NK-92 treated with Interleukin-12 subunit alpha and Interleukin-12 subunit beta, amount 100 ng/mL, for 24 hours (cell line): ENCODE results near the gene EMID1.

ENCODE experiments used
- DNase-seq: peaks from one replicate; lab custom pipeline; 2025; lab: John Stamatoyannopoulos, UW

The EMID1 gene

DNA sequence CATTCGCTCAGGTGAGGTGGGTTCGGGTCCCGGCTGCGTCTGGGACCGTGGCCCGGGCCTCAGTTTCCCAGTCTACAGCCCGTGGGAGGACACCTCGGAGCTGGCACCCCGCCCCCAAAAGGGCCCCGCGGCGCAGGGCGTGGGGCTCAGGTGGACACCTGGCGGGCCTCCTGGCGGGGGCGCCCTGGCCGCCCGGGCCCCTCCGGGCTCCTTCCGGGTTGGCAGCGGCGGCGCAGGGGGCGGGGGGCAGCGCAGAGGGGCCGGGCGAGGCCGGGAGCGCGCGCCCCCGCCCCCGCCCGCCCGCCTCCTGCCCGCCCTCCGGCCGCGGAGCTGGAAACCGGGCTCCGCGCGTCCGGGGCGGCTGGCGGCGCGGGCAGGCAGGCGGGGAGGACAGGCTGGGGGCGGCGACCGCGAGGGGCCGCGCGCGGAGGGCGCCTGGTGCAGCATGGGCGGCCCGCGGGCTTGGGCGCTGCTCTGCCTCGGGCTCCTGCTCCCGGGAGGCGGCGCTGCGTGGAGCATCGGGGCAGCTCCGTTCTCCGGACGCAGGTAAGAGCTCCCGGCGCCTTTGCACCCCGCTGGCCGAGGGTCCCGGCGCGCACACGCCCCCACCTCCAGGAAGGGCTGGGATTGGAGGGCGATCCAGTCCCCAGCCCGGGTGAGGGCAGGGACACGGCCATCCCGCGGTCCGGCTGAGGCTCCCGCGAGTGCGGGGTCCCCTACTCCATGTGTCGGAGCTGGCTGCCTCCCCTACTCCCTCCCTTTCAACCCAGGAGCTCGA lies at the start of gene EMID1:
Gene EMID1, plus strand, starts transcription at position 303 of the 778 bp plus-strand sequence. Its CDS starts 143 bp downstream, at position 446.
- DNase-seq = no peak

DNA sequence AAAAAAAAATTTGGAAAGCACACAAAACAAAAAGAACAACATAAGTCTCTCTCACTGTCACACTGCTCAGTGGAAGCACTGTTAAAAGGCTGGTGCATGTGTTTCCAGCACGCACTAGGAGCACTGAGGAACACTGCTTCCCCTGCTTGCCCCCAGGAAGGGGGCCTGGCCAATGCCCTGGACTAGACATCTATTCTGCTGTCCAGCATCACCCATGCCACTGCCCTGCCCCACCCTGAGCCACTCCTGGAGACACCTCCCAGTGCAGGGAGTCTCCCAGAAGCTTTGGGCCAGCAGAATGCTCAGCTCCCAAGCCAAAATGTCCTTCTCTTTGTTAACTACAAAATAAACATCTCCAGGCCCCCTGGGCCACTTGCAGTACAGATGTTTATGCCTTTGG lies 49.7 kb upstream of the EMID1 start:
- no peak for DNase-seq

DNA sequence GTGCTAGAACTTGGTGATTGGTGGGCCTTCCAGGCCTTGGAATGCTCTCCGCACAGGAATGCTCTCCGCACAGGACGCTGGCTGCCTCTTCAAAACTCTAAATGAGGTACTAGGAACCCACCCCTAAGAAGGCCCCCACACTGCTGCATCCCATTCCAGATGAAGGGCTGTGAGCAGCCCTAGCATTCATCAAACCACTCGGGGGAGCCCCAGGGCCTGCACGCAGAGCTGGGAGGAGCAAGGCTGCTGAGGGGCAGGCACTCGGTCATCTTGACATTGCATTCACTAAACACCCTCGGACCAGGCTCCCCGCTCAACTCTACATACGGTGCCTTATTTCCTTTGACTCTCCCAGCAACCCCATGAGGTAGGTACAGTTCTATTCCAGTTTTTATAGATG lies 49.2 kb upstream of the EMID1 start:
- DNase-seq = no peak

DNA sequence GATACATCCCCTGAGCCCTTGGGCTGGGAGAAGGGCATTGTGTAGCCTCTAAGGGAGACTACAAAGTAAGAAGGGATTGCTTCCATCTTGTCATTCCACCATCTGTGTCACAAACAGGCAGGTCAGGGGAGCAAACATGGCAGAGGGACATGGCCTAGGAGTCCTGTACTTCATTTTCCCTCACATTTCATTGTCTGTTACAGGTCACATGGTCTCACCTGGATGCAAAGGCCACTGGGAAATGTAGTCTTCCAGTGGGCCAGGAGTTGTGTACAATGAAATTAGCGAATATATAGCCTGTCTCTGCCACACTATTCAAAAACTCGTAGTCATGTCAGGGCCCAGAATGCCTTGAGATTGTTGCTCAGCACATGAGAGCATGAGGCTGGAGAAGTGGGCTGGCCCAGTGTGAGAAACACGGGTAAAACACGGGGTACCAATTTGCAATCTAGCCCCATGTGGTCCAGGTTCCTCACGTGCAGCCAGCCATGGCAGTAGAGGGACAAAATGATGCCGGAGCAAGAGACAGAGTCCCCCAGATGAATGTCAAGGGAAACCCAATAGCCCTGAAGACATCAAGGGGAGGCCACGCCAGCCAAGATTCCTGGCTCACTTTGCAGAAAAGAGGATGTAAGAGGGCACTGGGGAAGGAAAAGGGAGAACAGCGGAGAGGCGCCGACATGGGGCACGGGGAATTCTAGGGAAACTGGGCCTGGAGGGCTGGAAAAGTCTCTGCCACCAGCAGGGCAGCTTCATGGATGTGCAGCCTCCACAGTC lies 47.7 kb upstream of the EMID1 start:
- no peak for DNase-seq

DNA sequence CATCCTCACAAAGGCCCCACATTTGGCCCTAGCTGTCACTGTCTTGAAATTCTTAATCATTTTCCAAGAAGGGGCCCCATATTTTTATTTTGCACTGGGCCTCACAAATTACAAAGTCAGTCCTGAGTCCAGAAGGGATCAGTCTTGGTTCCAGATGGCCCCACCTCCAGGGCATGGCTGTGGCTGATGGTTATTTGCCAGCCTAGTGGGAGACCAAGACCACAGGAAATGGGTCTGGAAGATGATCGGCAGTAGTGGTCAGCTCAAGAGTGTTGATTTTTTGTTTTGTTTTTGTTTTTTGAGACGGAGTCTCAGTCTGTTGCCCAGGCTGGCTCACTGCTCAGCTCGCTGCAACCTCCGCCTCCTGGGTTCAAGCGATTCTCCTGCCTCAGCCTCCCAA lies 47.1 kb upstream of the EMID1 start:
- no peak for DNase-seq

DNA sequence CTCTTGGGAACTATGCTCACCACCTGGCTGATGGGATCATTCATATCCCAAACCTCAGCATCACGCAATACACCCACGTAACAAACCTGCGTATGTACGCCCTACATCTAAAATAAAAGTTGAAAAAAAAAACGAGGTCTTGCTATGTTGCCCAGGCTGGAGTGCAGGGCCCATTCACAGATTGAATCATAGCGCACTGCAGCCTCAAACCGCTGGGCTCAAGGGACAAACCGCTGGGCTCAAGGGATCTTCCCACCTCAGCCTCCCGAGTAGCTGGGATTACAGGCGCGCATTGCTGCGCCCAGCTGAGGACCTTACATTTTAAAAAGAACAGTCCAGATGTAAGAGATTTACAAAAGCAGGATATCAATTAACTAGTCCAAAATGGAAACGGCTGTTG lies 41.9 kb upstream of the EMID1 start:
- DNase-seq = no peak

DNA sequence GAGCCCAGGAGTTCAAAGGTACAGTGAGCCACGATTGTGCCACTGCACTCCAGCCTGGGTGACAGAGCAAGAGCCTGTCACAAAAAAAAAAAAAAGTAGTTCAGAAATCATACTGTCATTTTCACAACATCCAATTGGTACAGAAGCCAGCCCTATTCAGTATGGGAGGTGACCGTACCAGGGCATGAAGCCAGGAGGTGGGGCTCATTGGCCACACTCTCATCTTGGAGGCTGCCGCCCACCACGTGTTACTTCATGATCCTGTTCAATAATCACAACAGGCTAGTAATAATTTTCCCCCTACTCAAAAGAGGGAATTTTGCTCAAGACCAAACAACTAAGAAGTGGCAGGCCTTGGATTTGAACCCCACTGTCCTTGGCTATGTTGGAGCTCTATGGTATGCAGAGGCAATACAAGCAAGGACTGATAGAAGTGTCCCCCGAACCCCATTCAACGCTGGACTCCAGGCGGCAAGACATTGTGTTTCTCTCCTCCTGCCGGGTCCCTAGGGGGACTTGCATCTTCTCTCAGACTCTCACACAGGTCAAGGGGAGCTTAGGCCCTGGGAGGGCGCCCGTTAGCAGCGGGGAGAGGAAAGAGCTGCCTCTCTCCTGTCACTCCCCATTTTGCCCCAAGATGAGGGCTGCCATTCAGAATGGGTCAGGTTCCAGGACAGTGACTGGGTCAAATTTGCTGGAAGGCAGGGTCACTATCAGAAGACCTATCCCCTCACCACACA lies 40.2 kb upstream of the EMID1 start:
- DNase-seq = no peak

DNA sequence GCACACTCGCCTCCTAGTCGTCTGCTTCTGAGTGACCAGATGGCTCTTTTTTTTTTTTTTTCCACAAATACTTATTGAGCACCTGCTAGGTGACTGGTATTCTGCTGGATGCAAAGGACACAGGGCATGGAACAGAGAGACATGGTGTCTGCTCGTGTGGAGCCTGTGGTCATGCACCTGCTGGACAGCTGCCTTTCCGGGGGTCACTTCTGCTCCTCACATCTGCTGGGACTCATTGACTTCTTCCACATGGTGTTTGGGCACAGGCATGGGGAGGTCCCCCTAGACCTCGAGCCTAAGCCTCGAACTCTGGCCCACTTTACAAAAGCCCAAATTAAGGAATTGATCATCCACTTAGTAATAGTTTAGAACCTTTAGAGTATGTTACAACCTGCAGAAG lies 39.5 kb upstream of the EMID1 start:
- DNase-seq = no peak

DNA sequence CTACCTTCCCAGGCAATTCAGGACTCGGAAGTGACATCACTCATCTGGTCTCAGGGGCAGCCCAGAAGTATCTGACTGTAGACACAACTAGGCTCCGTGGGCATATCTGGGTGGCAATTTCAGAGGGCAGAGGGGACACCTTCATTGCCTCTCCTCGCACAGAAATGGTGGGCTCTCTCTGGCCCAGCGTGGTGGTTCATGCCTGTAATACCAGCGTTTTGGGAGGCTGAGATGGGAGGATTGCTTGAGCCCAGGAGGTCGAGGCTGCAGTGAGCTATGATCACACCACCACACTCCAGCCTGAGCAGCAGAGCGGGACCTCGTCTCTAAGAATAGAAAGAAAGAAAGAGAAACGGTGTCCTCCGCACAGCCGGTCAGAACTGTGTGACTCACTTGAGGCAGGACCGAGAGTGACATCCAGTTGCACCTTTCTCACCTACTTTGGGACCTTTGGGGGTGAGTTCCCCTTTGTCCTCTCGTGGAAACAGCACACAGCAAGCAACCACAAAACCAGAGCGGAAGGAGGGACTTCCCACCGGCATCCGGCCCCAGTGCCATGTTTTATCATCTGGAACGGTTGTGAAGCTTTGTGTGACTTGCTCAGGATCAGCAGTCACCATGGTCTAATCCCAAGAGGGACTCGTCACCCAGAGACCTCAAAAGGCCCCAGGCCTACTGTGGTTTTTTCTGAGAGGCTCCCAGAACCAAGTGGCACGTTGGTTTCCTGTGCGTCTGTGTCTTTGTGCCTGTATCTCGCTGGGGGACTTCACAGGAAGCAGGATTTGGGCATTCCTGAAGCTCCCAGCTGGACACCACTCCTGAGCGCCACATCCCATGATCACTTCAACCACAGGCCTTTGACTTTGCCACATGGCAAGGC lies 38.4 kb upstream of the EMID1 start:
- no peak for DNase-seq

DNA sequence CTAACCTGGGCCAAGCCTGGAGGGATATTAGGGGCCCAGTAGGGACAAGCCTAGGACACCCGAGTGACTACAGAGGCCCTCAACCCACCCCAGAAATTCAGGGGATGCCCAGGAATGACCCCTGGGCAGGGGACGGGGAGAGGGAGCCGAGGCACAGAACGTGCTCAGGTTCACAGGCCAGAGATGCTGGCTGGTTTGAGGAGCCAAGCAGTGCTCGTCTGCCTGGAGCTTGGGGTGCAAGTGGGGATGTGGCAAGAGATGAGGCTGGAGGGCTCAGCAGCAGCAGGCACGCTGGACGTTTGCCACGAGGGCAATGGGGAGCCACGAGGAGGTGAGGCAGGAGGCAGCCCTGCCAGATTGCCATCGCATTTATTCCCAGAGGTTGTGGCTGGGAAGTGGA lies 34.0 kb upstream of the EMID1 start:
- no peak for DNase-seq

DNA sequence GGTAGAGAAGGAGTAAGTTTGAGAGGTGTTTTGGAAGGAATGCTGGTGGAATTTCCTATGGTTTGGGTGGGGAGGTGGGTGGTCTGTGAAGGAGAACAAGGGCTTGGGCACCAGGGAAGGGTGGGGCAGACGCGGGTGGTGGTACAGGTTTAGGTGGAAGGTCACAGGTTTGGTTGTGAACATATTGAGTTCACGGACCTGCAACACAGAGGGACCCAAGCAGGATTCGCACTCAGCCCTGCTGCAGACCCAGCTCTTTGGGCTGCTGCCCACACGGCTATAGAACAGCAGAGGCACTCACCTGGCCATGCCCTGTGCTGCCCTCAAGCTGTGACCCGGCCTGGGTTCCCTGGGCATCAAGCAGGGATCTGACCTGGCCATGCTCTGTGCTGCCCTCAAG lies 33.5 kb upstream of the EMID1 start:
- no peak for DNase-seq

DNA sequence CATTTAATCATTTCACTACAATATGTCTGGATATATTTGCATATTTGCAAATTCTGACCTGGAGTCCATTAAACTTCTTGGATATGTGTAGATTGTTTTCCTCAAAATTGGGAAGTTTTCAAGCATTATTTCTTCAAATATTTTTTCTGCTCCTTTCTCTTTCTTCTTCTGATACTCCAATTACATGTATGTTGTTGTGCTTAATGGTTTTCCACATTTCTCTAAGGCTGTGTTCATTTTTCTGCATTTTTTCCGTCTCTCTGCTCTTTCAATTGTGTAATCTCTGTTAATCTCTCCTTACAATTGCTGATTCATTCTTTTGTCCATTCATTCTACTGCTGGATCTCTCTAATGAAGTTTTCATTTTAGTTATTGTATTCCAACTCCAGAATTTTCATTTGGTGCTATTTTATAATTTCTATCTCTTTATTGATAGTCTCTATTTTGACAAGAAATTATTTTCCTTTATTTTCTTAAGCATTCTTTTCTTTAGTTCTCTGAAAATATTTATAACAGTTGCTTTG lies 30.3 kb upstream of the EMID1 start:
- DNase-seq = no peak

DNA sequence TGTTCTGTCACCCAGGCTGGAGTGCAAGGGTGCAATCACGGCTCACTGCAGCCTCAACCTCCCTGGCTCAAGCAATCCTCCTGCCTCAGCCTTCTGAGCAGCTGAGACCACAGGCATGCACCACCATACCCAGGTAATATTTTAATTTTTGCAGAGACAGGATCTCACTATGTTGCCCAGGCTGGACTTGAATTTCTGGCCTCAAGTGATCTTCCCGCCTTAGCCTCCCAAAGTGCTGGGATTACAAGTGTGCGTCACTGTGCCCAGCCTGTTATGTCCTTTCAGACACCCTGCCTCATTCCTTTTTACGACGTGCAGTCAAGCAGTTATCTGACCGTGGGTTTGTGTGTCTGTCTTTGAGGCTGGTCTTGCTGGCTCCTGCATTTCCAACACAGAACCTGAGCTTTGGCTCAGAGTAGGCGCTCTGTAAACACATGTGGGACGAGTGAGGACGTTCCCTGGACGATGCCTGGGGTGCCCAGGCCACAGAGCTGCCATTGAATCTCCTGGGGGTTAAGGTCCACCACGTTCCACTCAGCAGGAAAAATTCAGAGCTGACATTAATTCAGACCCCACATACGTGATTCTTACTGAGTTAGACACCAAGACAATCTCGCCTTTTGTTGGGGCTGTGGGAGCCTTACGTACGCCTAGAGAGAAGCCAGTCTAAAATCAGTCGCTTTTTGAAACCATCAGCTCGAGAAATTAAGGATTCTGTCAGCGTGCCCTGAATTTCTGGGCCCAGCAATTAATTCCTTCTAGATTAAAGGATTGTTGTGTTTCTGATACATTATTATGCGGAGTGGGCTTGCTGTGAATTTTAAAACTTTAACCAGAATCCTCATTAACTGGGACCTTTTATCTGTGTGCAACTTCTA lies 21.5 kb upstream of the EMID1 start:
- DNase-seq = no peak

DNA sequence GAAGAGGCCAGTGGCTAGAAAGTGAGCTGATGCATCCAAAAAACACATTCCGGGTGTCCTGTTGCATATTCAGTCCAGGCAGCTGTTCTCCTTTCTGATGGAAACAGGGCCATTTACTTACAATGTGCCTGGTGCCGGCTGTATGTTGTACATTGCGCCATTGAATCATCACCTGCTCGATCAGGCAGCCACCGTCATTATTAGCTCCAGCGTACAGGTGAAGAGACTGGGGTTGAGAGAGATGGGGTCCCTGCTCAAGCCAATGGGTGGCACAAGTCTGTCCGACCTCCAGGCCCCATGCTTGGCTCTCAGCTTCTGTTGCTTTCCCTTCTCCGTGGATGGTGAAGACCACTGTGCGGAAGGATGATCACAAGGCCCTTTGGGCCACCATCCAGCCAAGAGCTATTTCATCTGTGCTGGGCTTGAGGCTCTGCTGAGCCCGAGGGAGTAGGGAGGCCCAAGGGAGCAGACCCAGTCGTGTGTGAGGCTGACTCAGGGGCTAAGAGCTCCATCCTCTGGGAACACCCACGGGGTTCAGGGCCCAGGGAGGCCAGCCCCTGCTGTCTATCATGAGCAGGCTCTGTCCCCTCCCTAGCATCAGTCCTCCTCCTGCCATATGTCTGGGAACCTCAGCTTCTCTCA lies 20.7 kb upstream of the EMID1 start:
- no peak for DNase-seq

DNA sequence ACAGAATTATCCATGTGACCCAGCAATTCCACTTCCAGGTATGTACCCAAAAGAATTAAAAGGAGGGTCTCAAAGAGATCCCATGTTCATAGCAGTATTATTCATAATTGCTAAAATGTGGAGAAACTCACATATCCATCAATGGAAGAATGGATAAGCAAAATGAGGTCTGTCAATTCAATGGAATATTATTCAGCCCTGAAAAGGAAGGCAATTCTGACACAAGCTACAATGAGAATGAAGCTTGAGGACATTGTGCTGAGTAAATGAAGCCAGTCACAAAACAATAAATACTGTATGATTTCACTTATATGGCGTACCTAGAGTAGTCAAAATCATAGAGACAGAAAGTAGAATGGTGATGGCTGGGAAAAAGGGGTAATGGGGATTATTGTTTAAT lies 19.4 kb upstream of the EMID1 start:
- no peak for DNase-seq

DNA sequence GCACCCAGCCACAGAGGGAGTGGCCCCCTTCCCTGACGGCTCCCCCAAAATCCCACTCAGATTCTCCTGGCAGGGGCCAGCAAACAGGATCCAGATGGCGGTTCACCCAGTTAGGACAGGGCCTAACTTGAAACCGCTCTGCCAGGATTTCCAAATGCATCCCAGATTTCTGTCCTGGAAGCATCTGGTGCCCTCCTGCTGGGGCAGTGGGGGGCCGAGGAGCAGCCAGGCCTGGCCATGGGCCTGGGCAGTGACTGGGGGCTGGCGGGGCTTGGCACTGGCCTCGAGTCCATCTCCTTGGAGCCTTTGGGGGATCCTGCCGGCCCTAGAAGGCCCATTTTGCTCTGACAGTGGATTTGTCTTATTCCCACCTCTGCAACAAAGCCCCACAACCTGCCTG lies 17.9 kb upstream of the EMID1 start:
- no peak for DNase-seq

DNA sequence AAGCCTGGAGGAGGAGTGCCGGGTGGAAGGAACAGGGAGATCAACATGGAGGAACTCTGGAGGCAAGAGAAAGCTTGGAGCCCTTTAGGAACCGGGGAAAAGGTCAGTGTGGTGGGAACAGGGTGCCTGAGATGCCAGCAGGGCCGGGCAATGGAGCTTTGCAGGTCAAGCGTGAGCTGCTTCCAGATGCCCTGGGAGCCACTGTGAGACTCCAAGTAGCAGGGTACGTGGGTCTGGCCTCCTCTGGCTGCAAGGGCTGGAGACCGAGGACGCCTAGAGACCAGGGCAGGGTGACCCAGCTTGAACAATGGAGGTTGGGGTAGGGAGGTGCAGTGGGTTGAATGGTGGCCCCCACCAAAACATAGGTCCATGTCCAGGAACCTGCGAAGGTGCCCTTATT lies 15.6 kb upstream of the EMID1 start:
- no peak for DNase-seq

DNA sequence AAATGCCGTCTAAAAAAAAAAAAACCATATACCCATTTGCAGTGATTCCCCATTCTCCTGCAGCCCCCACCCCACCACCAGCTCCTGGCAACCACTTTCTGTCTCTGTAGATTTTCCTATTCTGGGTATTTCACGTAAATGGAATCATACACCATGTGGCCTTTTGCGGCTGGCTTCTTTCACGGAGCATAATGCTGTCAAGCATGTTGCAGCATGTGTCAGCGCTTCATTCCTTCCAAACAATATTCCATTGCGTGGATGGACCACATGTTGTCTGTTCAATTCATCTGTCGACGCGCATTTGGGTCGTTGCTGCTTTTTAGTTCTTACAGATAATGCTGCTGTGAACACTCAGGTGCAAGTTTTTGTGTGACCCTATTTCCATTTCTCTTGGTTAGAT lies 14.8 kb upstream of the EMID1 start:
- DNase-seq = no peak

DNA sequence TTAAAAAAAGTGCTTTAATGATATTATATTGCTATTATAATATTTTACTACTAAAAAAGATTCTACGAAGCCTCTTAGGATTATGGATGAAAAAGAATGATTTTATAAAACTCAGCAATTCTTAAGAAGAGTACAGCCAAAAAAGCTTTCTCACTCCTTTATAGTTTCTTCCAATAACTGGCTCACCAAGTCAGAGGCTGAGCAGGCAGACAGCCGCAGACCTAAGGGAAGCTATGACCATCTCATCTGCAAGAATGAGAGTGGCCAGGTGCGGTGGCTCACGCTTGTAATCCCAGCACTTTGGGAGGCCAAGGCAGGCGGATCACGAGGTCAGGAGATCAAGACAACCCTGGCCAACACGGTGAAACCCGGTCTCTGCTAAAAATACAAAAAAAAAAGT lies 12.7 kb upstream of the EMID1 start:
- DNase-seq = no peak

DNA sequence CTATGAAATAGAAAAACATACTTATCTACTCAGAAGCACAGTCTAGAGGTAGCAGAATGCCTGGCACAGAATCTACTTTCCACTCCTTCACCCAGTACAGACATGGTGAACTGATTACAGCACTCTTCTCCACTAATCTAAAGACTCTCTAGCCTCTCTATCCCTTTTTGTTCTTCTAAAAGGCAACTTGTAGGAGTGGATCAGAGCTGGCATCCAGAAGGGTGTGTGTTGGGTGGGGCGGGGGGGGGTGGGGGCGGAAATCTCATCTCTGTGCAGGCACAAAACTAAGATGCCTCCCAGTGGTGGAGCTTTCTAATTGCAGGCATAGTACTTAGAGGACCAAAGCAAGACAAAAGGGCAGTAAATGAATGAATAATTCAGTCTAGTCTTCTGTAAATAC lies 11.5 kb upstream of the EMID1 start:
- DNase-seq = no peak
